GM12878 (cell line): ENCODE measurements around the gene RFWD3. TPM values are rescaled to one million over a fixed set of nuclear protein-coding genes. Genes with fewer than 3 reads are reported as not detected.

Source experiments
- ATAC-seq: fragments of 200-7000 bp; cut with Tn5 transposase; 3 replicates; pipeline ENCODE4 v1.9.1; 2020; ENCODE audit warnings: mild to moderate bottlenecking, moderate library complexity
- BruUV-seq: library from RNA; stranded (reverse); fragments of 400-500 nt; replicated peaks from 2 replicates; lab custom pipeline; 2021; lab: Mats Ljungman, UMichigan
- CTCF ChIA-PET: fragments of 300-600 bp; sonication (Branson Sonifier 250); formaldehyde crosslinking; extraction: SDS; loops from one replicate; lab custom pipeline; 2021; ENCODE audit warnings: inconsistent platforms; lab: Yijun Ruan, JAX
- POLR2A ChIA-PET: fragments of 350-600 bp; formaldehyde crosslinking; extraction: SDS; loops from one replicate; lab custom pipeline; 2021; ENCODE audit warnings: inconsistent platforms; lab: Charles Lee
- RAD21 ChIA-PET: fragments of 300-600 bp; sonication (Branson Sonifier 250); formaldehyde crosslinking; loops from one replicate; lab custom pipeline; 2023; ENCODE audit warnings: antibody characterized with exemption; ENCODE audit not compliant: unreplicated experiment; lab: Charles Lee
- SMC1A ChIA-PET: fragments of 300-600 bp; sonication (Branson Sonifier 250); formaldehyde crosslinking; loops from one replicate; lab custom pipeline; 2023; ENCODE audit not compliant: unreplicated experiment, uncharacterized antibody; lab: Charles Lee
- DNase-seq: peaks from one replicate; pipeline ENCODE4 v3.0.0-alpha.2; 2011; ENCODE audit warnings: low read depth, low spot score
- FAIRE-seq: peaks from 3 replicates; lab custom pipeline; 2011; peaks lifted over from hg19 to GRCh38; lab: Jason Lieb, UNC
- H2AFZ ChIP-seq: 2 replicates; pipeline ENCODE4 v1.6.0; 2011; ENCODE audit warnings: low read depth, low read length, control low read depth; ENCODE audit not compliant: control insufficient read depth
- H3K27ac ChIP-seq: 2 replicates; pipeline ENCODE4 v1.5.1; 2011; ENCODE audit warnings: control low read depth; ENCODE audit not compliant: control insufficient read depth, insufficient read depth
- H3K27me3 ChIP-seq, 2 experiments: replicated peaks in 1 of 2; 2 replicates each; pipeline versions ENCODE4 v1.6.0 to v1.6.1; 2011; ENCODE audit warnings: low read length in 1 of 2; ENCODE audit not compliant: control insufficient read depth in 2 of 2, insufficient read depth in 2 of 2
- H3K36me3 ChIP-seq, 2 experiments: 2 replicates each; pipeline ENCODE4 v1.5.1; 2011; ENCODE audit warnings: low read length in 1 of 2; ENCODE audit not compliant: control insufficient read depth in 2 of 2, insufficient read depth in 2 of 2
- H3K4me1 ChIP-seq: 2 replicates; pipeline ENCODE4 v1.6.1; 2011; ENCODE audit warnings: mild to moderate bottlenecking, low read length, moderate library complexity, mixed read lengths; ENCODE audit not compliant: control insufficient read depth, insufficient read depth
- H3K4me2 ChIP-seq: 2 replicates; pipeline ENCODE4 v1.6.0; 2011; ENCODE audit warnings: control low read depth; ENCODE audit not compliant: control insufficient read depth, insufficient read depth
- H3K4me3 ChIP-seq: fragments of 200-600 bp; sonication (generic); 2 replicates; pipeline ENCODE4 v1.5.1; 2016
- H3K79me2 ChIP-seq: 2 replicates; pipeline ENCODE4 v1.6.0; 2011; ENCODE audit warnings: low read length; ENCODE audit not compliant: control insufficient read depth, insufficient read depth
- H3K9ac ChIP-seq: 2 replicates; pipeline ENCODE4 v1.8.0; 2011; ENCODE audit warnings: low read length, control low read depth, mixed read lengths; ENCODE audit not compliant: control insufficient read depth, insufficient read depth
- H3K9me3 ChIP-seq: replicated peaks from 3 replicates; pipeline ENCODE4 v1.5.1; 2011; ENCODE audit warnings: mild to moderate bottlenecking, low read length; ENCODE audit not compliant: control insufficient read depth, insufficient read depth
- H4K20me1 ChIP-seq: 2 replicates; pipeline ENCODE4 v1.6.0; 2011; ENCODE audit not compliant: control insufficient read depth, insufficient read depth
- ASH2L ChIP-seq: fragments of 300-600, 200-600 bp; sonication (generic); IDR thresholded peaks from 2 replicates; pipeline ENCODE4 v1.6.1; 2017; ENCODE audit warnings: low read depth, mild to moderate bottlenecking, borderline replicate concordance
- CBFB ChIP-seq: IDR thresholded peaks from 2 replicates; pipeline ENCODE4 v1.6.1; 2016; ENCODE audit warnings: antibody characterized with exemption, low read depth
- CHD2 ChIP-seq: IDR thresholded peaks from 2 replicates; pipeline ENCODE4 v1.6.1; 2011; ENCODE audit warnings: low read depth, low read length, improper control_type of control experiment, borderline replicate concordance
- CUX1 ChIP-seq: IDR thresholded peaks from 2 replicates; pipeline ENCODE4 v1.6.1; 2012; ENCODE audit warnings: improper control_type of control experiment, low read depth, low read length; ENCODE audit not compliant: insufficient replicate concordance
- IRF4 ChIP-seq: IDR thresholded peaks from 2 replicates; pipeline ENCODE4 v1.6.1; 2011; ENCODE audit warnings: low read depth, low read length
- MTA3 ChIP-seq: IDR thresholded peaks from 2 replicates; pipeline ENCODE4 v1.6.1; 2012; ENCODE audit warnings: low read length, inconsistent platforms, borderline replicate concordance
- RAD51 ChIP-seq: fragments of 450-650 bp; IDR thresholded peaks from 2 replicates; pipeline ENCODE4 v1.6.1; 2016; ENCODE audit warnings: moderate library complexity, mild to moderate bottlenecking, inconsistent platforms
- SPI1 ChIP-seq: IDR thresholded peaks from 2 replicates; pipeline ENCODE4 v1.6.1; 2011; ENCODE audit warnings: low read depth, mild to moderate bottlenecking, low read length, moderate library complexity, borderline replicate concordance; ENCODE audit not compliant: insufficient read depth
- SRF ChIP-seq, 2 experiments: IDR thresholded peaks; 2 replicates each; pipeline ENCODE4 v1.6.1; 2011; ENCODE audit warnings: low read depth in 2 of 2, low read length in 2 of 2, mild to moderate bottlenecking in 1 of 2, moderate library complexity in 1 of 2
- YY1 ChIP-seq: IDR thresholded peaks from 2 replicates; pipeline ENCODE4 v1.6.1; 2011; ENCODE audit warnings: low read depth, mild to moderate bottlenecking, low read length
- ZBED1 ChIP-seq: IDR thresholded peaks from 2 replicates; pipeline ENCODE4 v1.6.1; 2016; ENCODE audit warnings: borderline replicate concordance
- ZBTB40 ChIP-seq: fragments of 450-650 bp; IDR thresholded peaks from 2 replicates; pipeline ENCODE4 v1.6.1; 2016; ENCODE audit warnings: mild to moderate bottlenecking, moderate library complexity, borderline replicate concordance
- WGBS: methylation state at CpG from one replicate; pipeline ENCODE4 v1.1.6; 2016; ENCODE audit warnings: low lambda C conversion rate; ENCODE audit not compliant: insufficient replicate concordance, insufficient coverage; ENCODE audit errors: missing lambda C conversion rate; 5-methylcytosine and 5-hydroxymethylcytosine counted together
- in situ Hi-C: fragments of 300-500 bp; cut with MboI; formaldehyde crosslinking; loops from 9 replicates; pipeline ENCODE4 v1.14.3; 2018; ENCODE audit warnings: mixed read lengths
- intact Hi-C: fragments of 100-400 bp; cut with micrococcal nuclease; formaldehyde crosslinking; loops from one replicate; pipeline ENCODE4 v1.14.2; 2022; ENCODE audit not compliant: unreplicated experiment
- polyA plus RNA-seq, 11 experiments: library from polyadenylated mRNA; depleted of rRNA in 4 of 11; unstranded in 6 of 11; stranded (reverse) in 5 of 11; fragments of >200 nt; fragmentation: Nextera tagmentation in 4 of 11; fragmentation: Illumina TruSeq in 1 of 11; extraction: Ambion mirVana in 4 of 11; extraction: Trizol in 1 of 11; gene quantifications; 1 replicate in 1 of 11; 2 replicates in 10 of 11; pipeline versions ENCODE4 v1.2.1 to v1.2.3, GENCODE V29; 2011 to 2016; ENCODE audit warnings: inconsistent platforms in 2 of 11, missing spikeins in 2 of 11, low read depth in 1 of 11
- total RNA-seq, 4 experiments: library from RNA; depleted of rRNA in 3 of 4; stranded (reverse); fragments of >200 nt in 3 of 4; fragmentation: Illumina TruSeq in 1 of 4; extraction: Trizol in 1 of 4; gene quantifications; 2 replicates each; pipeline versions ENCODE4 v1.2.1 to v1.2.3, GENCODE V29; 2013 to 2021

Gene RFWD3
- total and polyA plus RNA-seq, 10 of the 15 experiments (the other 5 are each of a cell fraction or from before 2014, with no cell fraction given): 10.7 to 78.5 (median 51.2) TPM

- TF ChIP-seq ZBTB40 (no peak), CHD2 (no peak)
Measured at GRCh38 chr16:74699666-74700065, 33.0 kb upstream of the RFWD3 start (continued).

- BruUV-seq: no TSS peak
- no peak overlapping the region for H3K9ac ChIP-seq
- intact Hi-C loops (loop anchor here (2.0 kb wide), 1 partner anchor 31 kb away; the partner anchor contains the start of gene RFWD3), in situ Hi-C loops (no loop called here)
- peak overlapping the region; percentile 49 for H3K27ac ChIP-seq
- ATAC-seq (peak; percentile 54), DNase-seq (peak; percentile 45), FAIRE-seq (peak; percentile 86)
- H3K9me3 ChIP-seq: no peaks in the 10 kb centered on the region
- ChIA-PET SMC1A (interaction anchor here (0.9 to 5.4 kb wide), 5 partner anchors 12 to 204 kb away, joined by 3 to 26 read pairs (median 3); partner anchors contain the start of gene RFWD3), CTCF (interaction anchor here (1.3 to 5.1 kb wide), 7 partner anchors 10 to 401 kb away, joined by 3 to 54 read pairs (median 5); partner anchors contain the start of gene RFWD3), RAD21 (interaction anchor here (1.3 to 3.9 kb wide), 2 partner anchors 31 to 164 kb away, joined by 3 to 18 read pairs; partner anchors contain the start of gene RFWD3), POLR2A (interaction anchor here (0.6 to 4.7 kb wide), 6 partner anchors 31 to 546 kb away, joined by 3 to 28 read pairs (median 4); partner anchors contain the start of gene RFWD3)
- no peaks in the 10 kb centered on the region for H4K20me1 ChIP-seq
- peaks cover 9% of the 10 kb centered on the region for H3K4me1 ChIP-seq
- H2AFZ ChIP-seq: peak overlapping the region; percentile 20; the same call in 1 of the 2 replicates
- H3K79me2 ChIP-seq: peaks cover 11% of the 10 kb centered on the region
- H3K36me3 ChIP-seq: no peaks in the 10 kb centered on the region
- peak overlapping the region; percentile 78 for H3K4me3 ChIP-seq
- H3K4me2 ChIP-seq: peak overlapping the region; percentile 99
- WGBS: 0% methylated on average over 4 of the region's 4 CpGs
- no peaks in the 10 kb centered on the region for H3K27me3 ChIP-seq
- peak; percentile 69 for TF ChIP-seq CUX1
- no peak for TF ChIP-seq CBFB
- TF ChIP-seq SRF (IDR thresholded peaks at IDR 0.05; ENCODE audit: low read depth in 2 of 2, low read length in 2 of 2): no peak
- TF ChIP-seq YY1: no peak
- 0 out of 2 replicates have a peak, but pooled peaks have one; percentile 42 for TF ChIP-seq IRF4
- peak; percentile 73 for TF ChIP-seq SPI1
- TF ChIP-seq MTA3: no peak
- TF ChIP-seq ZBED1: no peak
- TF ChIP-seq RAD51: no peak
- TF ChIP-seq ASH2L: no peak
Measured at GRCh38 chr16:74698222-74698621, 31.5 kb upstream of the RFWD3 start.
